CD14-positive monocyte (primary cell): ENCODE data around the gene KCNJ11. TPM values are rescaled to one million over a fixed set of nuclear protein-coding genes. Genes with fewer than 3 reads are reported as not detected.
A peak's percentile ranks its signal among the peaks of the same experiment; 100 is the strongest.
"Not testable (repeated sequence)": the region's sequence is repeated elsewhere in the genome, so short reads cannot be mapped to it uniquely, and the experiment has no call there.

Experiments used
- DNase-seq, 3 donors: peaks; one replicate each; pipeline ENCODE4 v3.0.0-alpha.2; 2011 to 2022
- H2AFZ ChIP-seq: 2 replicates; pipeline ENCODE4 v1.6.0; 2012; ENCODE audit warnings: mild to moderate bottlenecking, low read depth, low read length, inconsistent platforms; ENCODE audit not compliant: insufficient read depth, poor library complexity, severe bottlenecking
- H3K27ac ChIP-seq, 2 donors: 1 replicate in 1 of 2; 2 replicates in 1 of 2; pipeline ENCODE4 v1.5.1; 2012 to 2013; ENCODE audit warnings: low read length in 2 of 2, control low read depth in 1 of 2, inconsistent platforms in 1 of 2, low read depth in 1 of 2, mild to moderate bottlenecking in 1 of 2
- H3K27me3 ChIP-seq, 2 donors: one replicate each; pipeline versions ENCODE4 v1.6.0 to v1.6.1; 2011 to 2013; ENCODE audit warnings: low read length in 2 of 2; ENCODE audit not compliant: control insufficient read depth in 2 of 2, insufficient read depth in 2 of 2
- H3K36me3 ChIP-seq, 2 donors: replicated peaks in 1 of 2; 1 replicate in 1 of 2; 2 replicates in 1 of 2; pipeline versions ENCODE4 v1.5.1 to v1.6.1; 2012 to 2013; ENCODE audit warnings: low read length in 2 of 2, control low read depth in 1 of 2, inconsistent platforms in 1 of 2, mild to moderate bottlenecking in 1 of 2; ENCODE audit not compliant: insufficient read depth in 2 of 2, control insufficient read depth in 1 of 2
- H3K4me1 ChIP-seq, 2 donors: 1 replicate in 1 of 2; 2 replicates in 1 of 2; pipeline versions ENCODE4 v1.5.1 to v1.6.1; 2012 to 2013; ENCODE audit warnings: low read length in 2 of 2, control low read depth in 1 of 2, inconsistent platforms in 1 of 2, mild to moderate bottlenecking in 1 of 2, moderate library complexity in 1 of 2; ENCODE audit not compliant: insufficient read depth in 2 of 2, control insufficient read depth in 1 of 2
- H3K4me2 ChIP-seq: replicated peaks from 2 replicates; pipeline ENCODE3; 2012; ENCODE audit warnings: low read length, moderate library complexity, mild to moderate bottlenecking; ENCODE audit not compliant: poor library complexity, severe bottlenecking; ENCODE audit errors: extremely low read depth
- H3K4me3 ChIP-seq, 3 experiments: fragments of 200-600 bp in 1 of 3; sonication (generic) in 1 of 3; replicated peaks in 1 of 3; 1 replicate in 2 of 3; 2 replicates in 1 of 3; pipeline ENCODE4 v1.5.1; 2011 to 2013; ENCODE audit warnings: low read length in 3 of 3, mild to moderate bottlenecking in 3 of 3, control low read depth in 2 of 3, low read depth in 2 of 3, inconsistent platforms in 1 of 3, moderate library complexity in 1 of 3
- H3K79me2 ChIP-seq: 2 replicates; pipeline ENCODE4 v1.6.0; 2012; ENCODE audit warnings: mild to moderate bottlenecking, control low read depth, inconsistent platforms, low read length, moderate library complexity; ENCODE audit not compliant: insufficient read depth
- H3K9ac ChIP-seq: 2 replicates; pipeline ENCODE4 v1.6.0; 2017; ENCODE audit warnings: low read length, mild to moderate bottlenecking; ENCODE audit not compliant: insufficient read depth, poor library complexity, severe bottlenecking
- H3K9me3 ChIP-seq, 2 donors: replicated peaks in 1 of 2; 1 replicate in 1 of 2; 2 replicates in 1 of 2; pipeline versions ENCODE4 v1.5.1 to v1.6.1; 2012 to 2013; ENCODE audit warnings: low read length in 2 of 2, control low read depth in 1 of 2; ENCODE audit not compliant: control insufficient read depth in 1 of 2, insufficient read depth in 1 of 2
- H4K20me1 ChIP-seq: 2 replicates; pipeline ENCODE4 v1.6.0; 2012; ENCODE audit warnings: mild to moderate bottlenecking, low read length, control low read depth, moderate library complexity; ENCODE audit not compliant: insufficient read depth
- H3K27ac Mint-ChIP-seq, 7 donors: one replicate each; pipeline ENCODE4 v1.8.0; 2020; ENCODE audit warnings: mild to moderate bottlenecking in 7 of 7, mixed read lengths in 7 of 7, moderate library complexity in 6 of 7, inconsistent platforms in 2 of 7
- H3K27me3 Mint-ChIP-seq, 3 donors: one replicate each; pipeline ENCODE4 v1.8.0; 2021 to 2022; ENCODE audit warnings: low read depth in 3 of 3, mild to moderate bottlenecking in 3 of 3, mixed read lengths in 3 of 3, moderate library complexity in 3 of 3, inconsistent platforms in 1 of 3
- H3K36me3 Mint-ChIP-seq, 2 donors: one replicate each; pipeline ENCODE4 v1.8.0; 2020; ENCODE audit warnings: mixed read lengths in 2 of 2, inconsistent platforms in 1 of 2, mild to moderate bottlenecking in 1 of 2
- H3K4me1 Mint-ChIP-seq: one replicate; pipeline ENCODE4 v1.8.0; 2020; ENCODE audit warnings: mild to moderate bottlenecking, mixed read lengths
- H3K4me3 Mint-ChIP-seq, 2 donors: one replicate each; pipeline ENCODE4 v1.8.0; 2020; ENCODE audit warnings: mild to moderate bottlenecking in 2 of 2, mixed read lengths in 2 of 2, moderate library complexity in 1 of 2
- H3K9me3 Mint-ChIP-seq, 7 donors: one replicate each; pipeline ENCODE4 v1.8.0; 2020 to 2022; ENCODE audit warnings: mixed read lengths in 7 of 7, mild to moderate bottlenecking in 6 of 7, moderate library complexity in 6 of 7, inconsistent platforms in 2 of 7
- WGBS: methylation state at CpG from one replicate; pipeline ENCODE4 v1.1.5; 2013; ENCODE audit warnings: missing lambda C conversion rate; ENCODE audit not compliant: insufficient coverage; 5-methylcytosine and 5-hydroxymethylcytosine counted together
- intact Hi-C, 2 donors: fragments of 100-400 bp; cut with micrococcal nuclease; formaldehyde crosslinking; loops; one replicate each; pipeline versions ENCODE4 v1.15.0 to v1.15.1; 2023
- polyA plus RNA-seq, 3 donors: library from polyadenylated mRNA; depleted of rRNA in 1 of 3; unstranded in 2 of 3; stranded (reverse) in 1 of 3; fragments of 300-500 nt in 2 of 3; fragments of >200 nt in 1 of 3; fragmentation: Illumina TruSeq in 2 of 3; gene quantifications; 1 replicate in 2 of 3; 2 replicates in 1 of 3; pipeline ENCODE4 v1.2.3, GENCODE V29; 2012 to 2021
- TF ChIP-seq, protein P1 (sequence below): fragments of 200-600 bp; IDR thresholded peaks from one replicate; pipeline ENCODE4 v1.8.0; 2022; ENCODE audit warnings: antibody characterized with exemption, mild to moderate bottlenecking

Gene KCNJ11
- polyA plus RNA-seq, 3 donors: 0.09 TPM; not detected in 2

GRCh38 chr11:17428925-17429324 lies 40.5 kb upstream of the KCNJ11 start:
- no peak overlapping the region for H2AFZ ChIP-seq
- TF ChIP-seq, protein P1, sequence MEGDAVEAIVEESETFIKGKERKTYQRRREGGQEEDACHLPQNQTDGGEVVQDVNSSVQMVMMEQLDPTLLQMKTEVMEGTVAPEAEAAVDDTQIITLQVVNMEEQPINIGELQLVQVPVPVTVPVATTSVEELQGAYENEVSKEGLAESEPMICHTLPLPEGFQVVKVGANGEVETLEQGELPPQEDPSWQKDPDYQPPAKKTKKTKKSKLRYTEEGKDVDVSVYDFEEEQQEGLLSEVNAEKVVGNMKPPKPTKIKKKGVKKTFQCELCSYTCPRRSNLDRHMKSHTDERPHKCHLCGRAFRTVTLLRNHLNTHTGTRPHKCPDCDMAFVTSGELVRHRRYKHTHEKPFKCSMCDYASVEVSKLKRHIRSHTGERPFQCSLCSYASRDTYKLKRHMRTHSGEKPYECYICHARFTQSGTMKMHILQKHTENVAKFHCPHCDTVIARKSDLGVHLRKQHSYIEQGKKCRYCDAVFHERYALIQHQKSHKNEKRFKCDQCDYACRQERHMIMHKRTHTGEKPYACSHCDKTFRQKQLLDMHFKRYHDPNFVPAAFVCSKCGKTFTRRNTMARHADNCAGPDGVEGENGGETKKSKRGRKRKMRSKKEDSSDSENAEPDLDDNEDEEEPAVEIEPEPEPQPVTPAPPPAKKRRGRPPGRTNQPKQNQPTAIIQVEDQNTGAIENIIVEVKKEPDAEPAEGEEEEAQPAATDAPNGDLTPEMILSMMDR: no peak
- intact Hi-C loops: no loop called here
- H3K27me3 ChIP-seq: no peaks in the 10 kb centered on the region
- Mint-ChIP-seq H3K4me1 (peaks cover 9% of the 10 kb centered on the region), H3K27me3 (peaks cover 0 to 3% (median 2%) of the 10 kb centered on the region in 3 donors), H3K36me3 (no peaks in the 10 kb centered on the region), H3K4me3 (no peak overlapping the region), H3K9me3 (no peaks in the 10 kb centered on the region), H3K27ac (peak overlapping the region in 1 of 7 donors; percentile 53)
- no peaks in the 10 kb centered on the region for H3K36me3 ChIP-seq
- H3K27ac ChIP-seq: no peak overlapping the region
- no peaks in the 10 kb centered on the region for H3K9me3 ChIP-seq
- no peak overlapping the region for H3K9ac ChIP-seq
- no peak for DNase-seq
- no CpG with 5 or more reads among the region's 3 CpGs for WGBS
- no peaks in the 10 kb centered on the region for H3K4me1 ChIP-seq
- no peaks in the 10 kb centered on the region for H3K79me2 ChIP-seq
- H3K4me3 ChIP-seq: no peak overlapping the region
- no peaks in the 10 kb centered on the region for H4K20me1 ChIP-seq
- no peak overlapping the region for H3K4me2 ChIP-seq

DNA sequence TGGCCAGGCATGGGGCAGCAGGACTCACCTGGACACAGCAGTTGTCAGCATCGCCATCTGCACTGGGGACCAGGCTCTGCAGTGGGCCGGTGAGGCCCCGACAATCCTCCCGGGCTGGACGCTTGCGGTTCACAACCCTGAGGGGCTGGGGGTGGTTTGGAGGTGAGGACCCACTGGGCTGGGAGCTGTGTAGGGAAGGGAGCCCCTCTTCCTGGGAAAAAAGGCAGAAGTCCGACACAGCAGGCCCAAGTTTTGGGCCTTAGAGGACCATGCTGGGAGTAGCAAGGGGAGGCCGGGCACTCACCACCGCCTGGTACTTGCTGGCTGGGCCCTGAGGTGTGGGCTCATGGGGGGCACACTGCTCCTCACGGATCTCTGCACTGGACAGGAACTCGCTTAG lies 39.8 kb upstream of the KCNJ11 start:
- H3K9me3 ChIP-seq: no peaks in the 10 kb centered on the region
- H3K9ac ChIP-seq: no peak overlapping the region
- no peaks in the 10 kb centered on the region for H3K27me3 ChIP-seq
- H3K4me2 ChIP-seq: no peak overlapping the region
- H3K79me2 ChIP-seq: no peaks in the 10 kb centered on the region
- Mint-ChIP-seq H3K4me1 (peaks cover 9% of the 10 kb centered on the region), H3K27me3 (peaks cover 0 to 2% (median 2%) of the 10 kb centered on the region in 3 donors), H3K27ac (no peak overlapping the region), H3K36me3 (no peaks in the 10 kb centered on the region), H3K9me3 (no peaks in the 10 kb centered on the region), H3K4me3 (no peak overlapping the region)
- no peak overlapping the region for H3K27ac ChIP-seq
- no peak overlapping the region for H3K4me3 ChIP-seq
- TF ChIP-seq, protein P1: no peak
- H3K36me3 ChIP-seq: no peaks in the 10 kb centered on the region
- no peaks in the 10 kb centered on the region for H4K20me1 ChIP-seq
- H3K4me1 ChIP-seq: no peaks in the 10 kb centered on the region
- no peak for DNase-seq
- H2AFZ ChIP-seq: no peak overlapping the region
- WGBS: 97% methylated on average over 8 of the region's 11 CpGs
- intact Hi-C loops: no loop called here

- H3K4me3 Mint-ChIP-seq, H3K27ac Mint-ChIP-seq, H3K4me1 Mint-ChIP-seq, H3K27me3 Mint-ChIP-seq, H3K27me3 ChIP-seq, H3K4me2 ChIP-seq, H3K4me1 ChIP-seq, H3K36me3 ChIP-seq, H3K27ac ChIP-seq, H3K79me2 ChIP-seq, H4K20me1 ChIP-seq, H3K9me3 ChIP-seq, H3K36me3 Mint-ChIP-seq, H3K4me3 ChIP-seq, H2AFZ ChIP-seq, H3K9ac ChIP-seq, DNase-seq, H3K9me3 Mint-ChIP-seq, intact Hi-C loops: not testable (repeated sequence)
- no CpG with 5 or more reads among the region's 5 CpGs for WGBS
These were observed 37.8 kb upstream of the KCNJ11 start for GRCh38 chr11:17426233-17426632.
